ENCODE measurements around the gene CCR7.

- TF ChIP-seq MEIS2 (CRISPR knock-in tag; IDR thresholded peaks at IDR 0.05) = no peak
- no peak for TF ChIP-seq ZNF580 (CRISPR knock-in tag; IDR thresholded peaks at IDR 0.05; ENCODE audit: borderline replicate concordance, low read depth)
- no peak for TF ChIP-seq CTCF (CRISPR knock-in tag; IDR thresholded peaks at IDR 0.05)
- no peak for TF ChIP-seq ZNF614 (CRISPR knock-in tag; IDR thresholded peaks at IDR 0.05; ENCODE audit: borderline replicate concordance)
- no peak for TF ChIP-seq MED1 (CRISPR knock-in tag; IDR thresholded peaks at IDR 0.05)
- no peak for TF ChIP-seq ZNF282 (IDR thresholded peaks at IDR 0.05; ENCODE audit: partially characterized antibody)
Observed at GRCh38 chr17:40577611-40578065, 12.4 kb upstream of the CCR7 start.
